ENCODE measurements around the gene GPSM3. TPM values are rescaled to one million over a fixed set of nuclear protein-coding genes. Genes with fewer than 3 reads are reported as not detected.

The GPSM3 gene
- total RNA-seq, 1 donor, result 1.1 TPM

GRCh38 chr6:32181148-32181702, 11.2 kb downstream of the GPSM3 start:
- TF ChIP-seq, protein P1, sequence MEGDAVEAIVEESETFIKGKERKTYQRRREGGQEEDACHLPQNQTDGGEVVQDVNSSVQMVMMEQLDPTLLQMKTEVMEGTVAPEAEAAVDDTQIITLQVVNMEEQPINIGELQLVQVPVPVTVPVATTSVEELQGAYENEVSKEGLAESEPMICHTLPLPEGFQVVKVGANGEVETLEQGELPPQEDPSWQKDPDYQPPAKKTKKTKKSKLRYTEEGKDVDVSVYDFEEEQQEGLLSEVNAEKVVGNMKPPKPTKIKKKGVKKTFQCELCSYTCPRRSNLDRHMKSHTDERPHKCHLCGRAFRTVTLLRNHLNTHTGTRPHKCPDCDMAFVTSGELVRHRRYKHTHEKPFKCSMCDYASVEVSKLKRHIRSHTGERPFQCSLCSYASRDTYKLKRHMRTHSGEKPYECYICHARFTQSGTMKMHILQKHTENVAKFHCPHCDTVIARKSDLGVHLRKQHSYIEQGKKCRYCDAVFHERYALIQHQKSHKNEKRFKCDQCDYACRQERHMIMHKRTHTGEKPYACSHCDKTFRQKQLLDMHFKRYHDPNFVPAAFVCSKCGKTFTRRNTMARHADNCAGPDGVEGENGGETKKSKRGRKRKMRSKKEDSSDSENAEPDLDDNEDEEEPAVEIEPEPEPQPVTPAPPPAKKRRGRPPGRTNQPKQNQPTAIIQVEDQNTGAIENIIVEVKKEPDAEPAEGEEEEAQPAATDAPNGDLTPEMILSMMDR (IDR thresholded peaks at IDR 0.05; ENCODE audit: extremely low read depth, low read depth, low read length), result no peak

DNA sequence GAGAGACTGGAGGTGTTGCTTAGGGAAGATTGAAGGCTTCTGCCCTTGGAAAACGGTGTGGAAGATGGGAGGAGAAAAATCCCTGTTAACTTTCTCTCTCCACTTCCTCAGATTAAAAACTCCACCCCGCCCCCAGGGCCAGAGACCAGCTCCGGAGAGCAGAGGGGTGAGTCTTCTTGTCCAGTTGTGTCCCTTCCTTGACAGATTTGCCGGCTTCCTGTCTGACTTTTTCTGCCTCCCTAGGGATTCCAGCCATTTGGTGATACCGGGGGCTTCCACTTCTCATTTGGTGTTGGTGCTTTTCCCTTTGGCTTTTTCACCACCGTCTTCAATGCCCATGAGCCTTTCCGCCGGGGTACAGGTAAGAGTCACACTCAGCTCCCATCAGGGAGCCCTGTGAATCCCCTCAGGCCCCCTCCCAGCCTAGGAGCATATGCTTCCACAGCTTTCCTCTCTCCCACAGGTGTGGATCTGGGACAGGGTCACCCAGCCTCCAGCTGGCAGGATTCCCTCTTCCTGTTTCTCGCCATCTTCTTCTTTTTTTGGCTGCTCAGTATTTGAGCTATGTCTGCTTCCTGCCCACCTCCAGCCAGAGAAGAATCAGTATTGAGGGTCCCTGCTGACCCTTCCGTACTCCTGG, 12.6 kb downstream of the GPSM3 start:
- Histone ChIP-seq H3K27ac (ENCODE audit: low read depth, low read length) (no peak overlapping the region), H3K4me2 (ENCODE audit: insufficient read depth, low read length) (no peak overlapping the region), H4K20me1 (ENCODE audit: insufficient read depth, low read length) (no peaks in the 10 kb centered on the region), H3K36me3 (ENCODE audit: insufficient read depth, low read length) (peaks cover 31% of the 10 kb centered on the region), H3K79me2 (ENCODE audit: insufficient read depth, low read length) (peaks cover 21% of the 10 kb centered on the region), H3K4me3 (ENCODE audit: insufficient read depth, low read length) (no peak overlapping the region), H3K9me3 (ENCODE audit: low read depth, low read length) (no peaks in the 10 kb centered on the region), H3K4me1 (ENCODE audit: insufficient read depth, low read length) (peaks cover 30% of the 10 kb centered on the region), H3K27me3 (ENCODE audit: insufficient read depth, low read length) (no peaks in the 10 kb centered on the region), H2AFZ (ENCODE audit: low read length) (no peak overlapping the region)
- peak; percentile 49 for DNase-seq (ENCODE audit: insufficient read length, low spot score, missing footprints)
- TF ChIP-seq, protein P1 (IDR thresholded peaks at IDR 0.05; ENCODE audit: extremely low read depth, low read depth, low read length), result no peak

More at GRCh38 chr6:32181148-32181702, 11.2 kb downstream of the GPSM3 start:
- Histone ChIP-seq H3K9me3 (ENCODE audit: low read depth, low read length) (no peaks in the 10 kb centered on the region), H3K4me3 (ENCODE audit: insufficient read depth, low read length) (no peak overlapping the region), H3K4me1 (ENCODE audit: insufficient read depth, low read length) (peaks cover 23% of the 10 kb centered on the region), H3K36me3 (ENCODE audit: insufficient read depth, low read length) (peaks cover 35% of the 10 kb centered on the region), H4K20me1 (ENCODE audit: insufficient read depth, low read length) (no peaks in the 10 kb centered on the region), H3K79me2 (ENCODE audit: insufficient read depth, low read length) (peaks cover 10% of the 10 kb centered on the region), H3K27me3 (ENCODE audit: insufficient read depth, low read length) (no peaks in the 10 kb centered on the region), H3K4me2 (ENCODE audit: insufficient read depth, low read length) (no peak overlapping the region), H3K27ac (ENCODE audit: low read depth, low read length) (no peak overlapping the region), H2AFZ (ENCODE audit: low read length) (no peak overlapping the region)
- DNase-seq (ENCODE audit: insufficient read length, low spot score, missing footprints), result peak; percentile 15

DNA sequence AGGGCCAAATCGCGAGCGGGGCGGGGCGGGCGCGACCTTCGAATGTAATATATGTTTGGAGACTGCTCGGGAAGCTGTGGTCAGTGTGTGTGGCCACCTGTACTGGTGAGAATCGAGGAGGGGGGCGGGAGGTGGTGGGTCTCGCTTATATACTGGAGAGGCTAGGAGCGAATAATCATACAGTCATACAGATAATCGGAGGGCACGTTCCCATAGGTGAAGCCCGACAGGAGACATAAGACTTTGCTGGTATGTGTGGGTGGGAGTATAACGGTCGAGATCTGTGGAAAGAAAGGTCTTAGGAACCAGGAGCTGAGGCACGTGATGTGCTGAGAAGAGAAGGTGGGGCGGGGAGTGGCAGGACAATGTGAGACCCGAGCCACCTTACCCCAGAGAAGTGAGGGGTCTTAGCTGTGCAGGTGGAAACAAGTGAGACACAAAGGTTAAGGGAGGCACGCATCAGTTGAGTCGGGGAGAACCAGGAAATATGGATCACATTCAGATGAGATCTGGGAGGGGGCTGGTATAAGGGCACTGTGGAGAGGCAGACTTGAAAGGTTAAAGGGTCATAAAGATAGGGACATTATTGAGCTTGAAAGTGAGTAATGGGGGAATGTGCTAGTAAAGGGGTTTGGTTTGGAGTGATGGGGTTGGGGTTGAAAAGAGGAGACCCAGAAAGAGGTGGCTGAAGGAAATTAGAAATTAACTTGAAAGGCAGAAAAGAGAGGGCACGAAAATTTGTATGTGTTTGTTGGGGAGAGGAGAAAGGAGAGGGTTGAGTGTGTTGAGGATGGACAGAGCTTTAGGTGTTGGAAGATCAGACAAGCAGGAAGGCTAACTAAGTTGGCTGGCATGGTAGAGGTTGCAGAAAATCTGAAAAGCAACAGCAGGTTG, 13.6 kb downstream of the GPSM3 start:
- peak overlapping the region; percentile 87 for H2AFZ ChIP-seq (ENCODE audit: low read length)
- peaks cover 35% of the 10 kb centered on the region for H3K4me1 ChIP-seq (ENCODE audit: insufficient read depth, low read length)
- peaks cover 31% of the 10 kb centered on the region for H3K79me2 ChIP-seq (ENCODE audit: insufficient read depth, low read length)
- peak; percentile 42 for DNase-seq (ENCODE audit: insufficient read length, low spot score, missing footprints)
- H3K9me3 ChIP-seq (ENCODE audit: low read depth, low read length), result no peaks in the 10 kb centered on the region
- peaks cover 26% of the 10 kb centered on the region for H3K36me3 ChIP-seq (ENCODE audit: insufficient read depth, low read length)
- H4K20me1 ChIP-seq (ENCODE audit: insufficient read depth, low read length), result no peaks in the 10 kb centered on the region
- H3K4me2 ChIP-seq (ENCODE audit: insufficient read depth, low read length), result peak overlapping the region; percentile 99
- H3K27ac ChIP-seq (ENCODE audit: low read depth, low read length), result peak overlapping the region; percentile 93
- peak overlapping the region; percentile 86 for H3K4me3 ChIP-seq (ENCODE audit: insufficient read depth, low read length)
- no peaks in the 10 kb centered on the region for H3K27me3 ChIP-seq (ENCODE audit: insufficient read depth, low read length)
- TF ChIP-seq, protein P1 (IDR thresholded peaks at IDR 0.05; ENCODE audit: extremely low read depth, low read depth, low read length), result no peak
